Amniotic stem cell (primary cell): ENCODE measurements around the gene CMC2.

Experiments used
- DNase-seq: peaks from one replicate; lab custom pipeline; 2025; lab: John Stamatoyannopoulos, UW

Gene CMC2

GRCh38 chr16:81003064-81003463 lies 3.6 kb downstream of the CMC2 start:
- DNase-seq, result no peak

GRCh38 chr16:81001330-81001729 lies 5.4 kb downstream of the CMC2 start:
- DNase-seq, result no peak

- DNase-seq, result no peak
Observed at GRCh38 chr16:81000873-81001272, 5.8 kb downstream of the CMC2 start.

GRCh38 chr16:80997964-80998620 lies 8.6 kb downstream of the CMC2 start:
- DNase-seq, result no peak

- DNase-seq, result no peak
Observed at GRCh38 chr16:80997139-80997798, 9.4 kb downstream of the CMC2 start.

GRCh38 chr16:80996688-80997138 lies 10.0 kb downstream of the CMC2 start:
- no peak for DNase-seq

GRCh38 chr16:80994451-80994850 lies 12.2 kb downstream of the CMC2 start:
- no peak for DNase-seq

GRCh38 chr16:80993834-80994233 lies 12.9 kb downstream of the CMC2 start:
- no peak for DNase-seq

- DNase-seq, result peak; percentile 76
Observed at GRCh38 chr16:80993307-80993706, 13.4 kb downstream of the CMC2 start.

GRCh38 chr16:80992676-80993293 lies 13.9 kb downstream of the CMC2 start:
- DNase-seq, result no peak

- no peak for DNase-seq
Observed at GRCh38 chr16:80991792-80992430, 14.8 kb downstream of the CMC2 start.

GRCh38 chr16:80990978-80991377 lies 15.7 kb downstream of the CMC2 start:
- no peak for DNase-seq

GRCh38 chr16:80990577-80990976 lies 16.1 kb downstream of the CMC2 start:
- DNase-seq, result no peak

GRCh38 chr16:80989801-80990200 lies 16.9 kb downstream of the CMC2 start:
- DNase-seq, result no peak

- DNase-seq, result no peak
Observed at GRCh38 chr16:80988756-80989155, 17.9 kb downstream of the CMC2 start.

- DNase-seq, result no peak
Observed at GRCh38 chr16:80986557-80986956, 20.1 kb downstream of the CMC2 start.

- DNase-seq, result no peak
Observed at GRCh38 chr16:80985611-80986010, 21.1 kb downstream of the CMC2 start.

- DNase-seq, result no peak
Observed at GRCh38 chr16:80984124-80984892, 22.4 kb downstream of the CMC2 start.

- DNase-seq, result no peak
Observed at GRCh38 chr16:80982646-80983045, 24.0 kb downstream of the CMC2 start.

GRCh38 chr16:80981103-80981502 lies 25.6 kb downstream of the CMC2 start:
- no peak for DNase-seq

- DNase-seq, result no peak
Observed at GRCh38 chr16:80976946-80977345, 29.7 kb downstream of the CMC2 start.
